Muscle of leg (tissue), 11 donors: ENCODE measurements around the gene HERC6. TPM values are rescaled to one million over a fixed set of nuclear protein-coding genes. Genes with fewer than 3 reads are reported as not detected.
"Not testable (repeated sequence)": the region's sequence is repeated elsewhere in the genome, so short reads cannot be mapped to it uniquely, and the experiment has no call there.

ENCODE experiments used
- DNase-seq: peaks from one replicate; pipeline ENCODE4 v3.0.0; 2013
- H3K27ac ChIP-seq: one replicate; pipeline ENCODE4 v1.5.1; 2013; ENCODE audit warnings: mild to moderate bottlenecking, low read length, control low read depth
- H3K27me3 ChIP-seq: one replicate; pipeline ENCODE4 v1.6.1; 2013; ENCODE audit warnings: low read length; ENCODE audit not compliant: control insufficient read depth, insufficient read depth
- H3K36me3 ChIP-seq: one replicate; pipeline ENCODE4 v1.6.1; 2013; ENCODE audit warnings: low read length; ENCODE audit not compliant: control insufficient read depth, insufficient read depth
- H3K4me1 ChIP-seq: one replicate; pipeline ENCODE4 v1.6.1; 2013; ENCODE audit warnings: low read length; ENCODE audit not compliant: control insufficient read depth, insufficient read depth
- H3K4me3 ChIP-seq: one replicate; pipeline ENCODE4 v1.5.1; 2013; ENCODE audit warnings: low read length, control low read depth
- H3K9me3 ChIP-seq: replicated peaks from 2 replicates; pipeline ENCODE4 v1.6.1; 2013; ENCODE audit warnings: low read depth, low read length; ENCODE audit not compliant: control insufficient read depth
- WGBS: methylation state at CpG from one replicate; pipeline ENCODE4 v1.1.5; 2013; ENCODE audit warnings: missing lambda C conversion rate; ENCODE audit not compliant: insufficient coverage; 5-methylcytosine and 5-hydroxymethylcytosine counted together
- polyA plus RNA-seq, 8 donors: library from polyadenylated mRNA; unstranded; fragments of 120-200 nt; gene quantifications; one replicate each; pipeline versions ENCODE4 v1.2.1 to v1.2.3, GENCODE V29; 2013; ENCODE audit warnings: inconsistent platforms in 1 of 8, low replicate concordance in 1 of 8; ENCODE audit not compliant: insufficient read length in 8 of 8, insufficient read depth in 1 of 8
- total RNA-seq: library from RNA; stranded (reverse); fragments of 120-200 nt; gene quantifications from one replicate; pipeline ENCODE4 v1.2.4, GENCODE V29; 2013

The HERC6 gene
- total and polyA plus RNA-seq, 9 donors: 0.77 to 2.3 (median 1.3) TPM

- DNase-seq: no peak
- Histone ChIP-seq H3K27me3 (no peaks in the 10 kb centered on the region), H3K4me1 (no peaks in the 10 kb centered on the region), H3K36me3 (no peaks in the 10 kb centered on the region), H3K4me3 (no peak overlapping the region), H3K9me3 (no peaks in the 10 kb centered on the region), H3K27ac (no peak overlapping the region)
- WGBS: no CpG with 5 or more reads among the region's 5 CpGs
Observed at GRCh38 chr4:88419874-88420273, 41.2 kb downstream of the HERC6 start.

DNA sequence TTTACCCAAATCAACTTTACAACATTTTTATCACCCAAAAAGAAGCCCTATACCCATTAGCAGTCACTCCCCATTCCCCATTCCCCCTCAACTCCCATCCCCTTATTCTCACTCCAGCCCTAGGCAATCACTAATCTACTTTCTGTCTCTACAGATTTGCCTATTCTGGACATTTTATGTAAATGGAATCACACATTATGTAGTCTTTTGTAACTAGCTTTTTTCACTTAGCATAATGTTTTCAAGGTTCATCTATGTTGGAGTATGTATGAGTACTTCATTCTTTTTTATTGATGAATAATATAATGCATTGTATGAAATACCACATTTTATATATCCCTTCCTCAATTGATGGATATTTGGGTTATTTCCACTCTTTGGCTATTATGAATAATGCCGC, 42.2 kb downstream of the HERC6 start:
- H3K36me3 ChIP-seq: no peaks in the 10 kb centered on the region
- no peaks in the 10 kb centered on the region for H3K9me3 ChIP-seq
- no peak overlapping the region for H3K4me3 ChIP-seq
- H3K27me3 ChIP-seq: no peaks in the 10 kb centered on the region
- no peak overlapping the region for H3K27ac ChIP-seq
- no peaks in the 10 kb centered on the region for H3K4me1 ChIP-seq
- no peak for DNase-seq
- WGBS: no CpG with 5 or more reads among the region's 1 CpG

- no CpG with 5 or more reads among the region's 2 CpGs for WGBS
- DNase-seq: no peak
- H3K27ac ChIP-seq: no peak overlapping the region
- H3K4me1 ChIP-seq: no peaks in the 10 kb centered on the region
- H3K27me3 ChIP-seq: no peaks in the 10 kb centered on the region
- H3K9me3 ChIP-seq: no peaks in the 10 kb centered on the region
- H3K36me3 ChIP-seq: no peaks in the 10 kb centered on the region
- H3K4me3 ChIP-seq: no peak overlapping the region
Observed at GRCh38 chr4:88422403-88422802, 43.8 kb downstream of the HERC6 start.

- H3K4me1 ChIP-seq: no peaks in the 10 kb centered on the region
- peaks cover 4% of the 10 kb centered on the region for H3K9me3 ChIP-seq
- H3K4me3 ChIP-seq: no peak overlapping the region
- H3K27ac ChIP-seq: no peak overlapping the region
- DNase-seq: no peak
- WGBS: no CpG with 5 or more reads among the region's 1 CpG
- H3K36me3 ChIP-seq: peaks cover 24% of the 10 kb centered on the region
- no peaks in the 10 kb centered on the region for H3K27me3 ChIP-seq
Observed at GRCh38 chr4:88429401-88429800, 50.7 kb downstream of the HERC6 start.

- H3K9me3 ChIP-seq: peaks cover 4% of the 10 kb centered on the region
- H3K27ac ChIP-seq: no peak overlapping the region
- peaks cover 35% of the 10 kb centered on the region for H3K36me3 ChIP-seq
- no peaks in the 10 kb centered on the region for H3K27me3 ChIP-seq
- H3K4me3 ChIP-seq: no peak overlapping the region
- no peak for DNase-seq
- WGBS: no CpG with 5 or more reads among the region's 1 CpG
- no peaks in the 10 kb centered on the region for H3K4me1 ChIP-seq
Observed at GRCh38 chr4:88435987-88436693, 57.5 kb downstream of the HERC6 start.

DNA sequence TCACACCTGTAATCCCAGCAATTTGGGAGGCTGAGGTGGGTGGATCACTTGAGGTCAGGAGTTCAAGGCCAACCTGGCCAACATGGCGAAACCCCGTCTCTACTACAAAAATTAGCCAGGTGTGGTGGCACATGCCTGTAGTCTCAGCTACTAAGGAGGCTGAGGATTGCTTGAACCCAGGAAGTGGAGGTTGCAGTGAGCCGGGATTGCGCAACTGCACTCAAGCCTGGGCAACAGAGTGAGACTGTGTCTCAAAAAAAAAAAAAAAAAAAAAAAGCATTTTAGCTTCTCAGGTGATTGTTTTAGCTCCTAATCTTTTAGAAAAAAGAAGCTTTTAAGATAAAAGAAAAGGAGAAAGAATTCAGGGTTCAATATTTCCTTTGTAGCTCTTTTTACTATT, 59.2 kb downstream of the HERC6 start:
- H3K9me3 ChIP-seq, H3K27me3 ChIP-seq, H3K4me3 ChIP-seq, H3K27ac ChIP-seq, H3K4me1 ChIP-seq, DNase-seq: not testable (repeated sequence)
- WGBS: 67% methylated on average over 1 of the region's 4 CpGs
- peaks cover 35% of the 10 kb centered on the region for H3K36me3 ChIP-seq

DNA sequence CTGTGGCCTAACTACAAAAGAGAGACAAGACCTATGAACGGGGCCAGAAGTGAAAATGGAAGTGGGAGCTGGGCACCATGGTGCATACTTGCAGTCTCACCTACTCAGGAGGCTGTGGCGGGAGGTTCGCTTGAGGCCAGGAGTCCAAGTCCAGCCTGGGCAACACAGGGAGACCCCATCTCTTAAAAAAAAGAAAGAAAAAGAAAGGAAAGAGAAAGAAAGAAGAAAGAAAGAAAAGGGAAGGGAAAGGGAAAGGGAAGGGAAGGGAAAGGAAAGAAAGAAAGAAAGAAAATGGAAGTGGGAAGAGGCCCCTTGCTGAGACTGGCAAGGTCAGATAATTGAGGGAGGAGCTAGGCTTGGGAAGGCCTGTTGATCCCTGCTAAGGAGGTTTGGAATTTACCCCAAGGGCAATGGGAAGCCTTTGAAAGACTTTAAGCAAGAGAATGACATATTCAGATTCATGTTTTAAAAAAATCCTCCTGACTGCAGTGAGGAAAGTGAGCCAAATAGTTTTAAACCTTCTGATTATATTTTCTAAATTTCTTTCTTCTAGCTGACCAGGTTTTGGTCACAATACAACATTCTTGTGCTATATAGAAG, 60.6 kb downstream of the HERC6 start:
- H3K4me3 ChIP-seq: no peak overlapping the region
- no peak for DNase-seq
- no peak overlapping the region for H3K27ac ChIP-seq
- 100% methylated on average over 1 of the region's 3 CpGs for WGBS
- H3K27me3 ChIP-seq: no peaks in the 10 kb centered on the region
- H3K4me1 ChIP-seq: no peaks in the 10 kb centered on the region
- no peaks in the 10 kb centered on the region for H3K9me3 ChIP-seq
- peaks cover 31% of the 10 kb centered on the region for H3K36me3 ChIP-seq

GRCh38 chr4:88440146-88440545, 61.5 kb downstream of the HERC6 start:
- 100% methylated on average over 1 of the region's 1 CpG for WGBS
- peaks cover 29% of the 10 kb centered on the region for H3K36me3 ChIP-seq
- DNase-seq: no peak

DNA sequence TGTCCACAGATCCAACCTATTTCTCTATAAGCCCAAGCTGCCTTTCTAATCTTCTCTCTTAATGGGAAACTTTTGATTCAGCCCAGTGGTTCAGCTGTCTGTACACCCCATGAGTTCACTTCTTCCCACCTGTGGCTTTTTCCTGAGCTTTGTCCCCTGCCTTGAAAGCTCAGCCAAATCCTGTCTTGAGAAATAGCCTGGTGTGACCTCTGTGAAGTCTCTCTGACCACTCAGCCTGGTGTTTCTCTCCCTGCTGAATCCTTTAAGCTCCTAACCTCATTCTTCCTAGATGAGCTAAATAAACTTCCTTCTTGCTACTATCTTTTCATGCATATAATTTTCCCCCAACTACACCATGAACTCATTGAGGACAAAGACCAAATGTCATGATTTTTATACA, 63.0 kb downstream of the HERC6 start:
- H3K4me3 ChIP-seq: no peak overlapping the region
- H3K4me1 ChIP-seq: no peaks in the 10 kb centered on the region
- H3K36me3 ChIP-seq: peaks cover 27% of the 10 kb centered on the region
- no peaks in the 10 kb centered on the region for H3K9me3 ChIP-seq
- H3K27me3 ChIP-seq: no peaks in the 10 kb centered on the region
- no peak overlapping the region for H3K27ac ChIP-seq
- no peak for DNase-seq

More at GRCh38 chr4:88440146-88440545, 61.5 kb downstream of the HERC6 start:
- H3K4me1 ChIP-seq: no peaks in the 10 kb centered on the region
- H3K27ac ChIP-seq: no peak overlapping the region
- H3K4me3 ChIP-seq: no peak overlapping the region
- no peaks in the 10 kb centered on the region for H3K27me3 ChIP-seq
- no peaks in the 10 kb centered on the region for H3K9me3 ChIP-seq

GRCh38 chr4:88442689-88443191, 64.1 kb downstream of the HERC6 start:
- WGBS: no CpG with 5 or more reads among the region's 1 CpG
- peaks cover 27% of the 10 kb centered on the region for H3K36me3 ChIP-seq
- DNase-seq: no peak

More at GRCh38 chr4:88442689-88443191, 64.1 kb downstream of the HERC6 start:
- Histone ChIP-seq H3K4me1 (no peaks in the 10 kb centered on the region), H3K9me3 (no peaks in the 10 kb centered on the region), H3K27me3 (no peaks in the 10 kb centered on the region), H3K27ac (no peak overlapping the region), H3K4me3 (no peak overlapping the region)
